Measurements from ENCODE around the gene ZC3H12A.

The ZC3H12A gene

DNA sequence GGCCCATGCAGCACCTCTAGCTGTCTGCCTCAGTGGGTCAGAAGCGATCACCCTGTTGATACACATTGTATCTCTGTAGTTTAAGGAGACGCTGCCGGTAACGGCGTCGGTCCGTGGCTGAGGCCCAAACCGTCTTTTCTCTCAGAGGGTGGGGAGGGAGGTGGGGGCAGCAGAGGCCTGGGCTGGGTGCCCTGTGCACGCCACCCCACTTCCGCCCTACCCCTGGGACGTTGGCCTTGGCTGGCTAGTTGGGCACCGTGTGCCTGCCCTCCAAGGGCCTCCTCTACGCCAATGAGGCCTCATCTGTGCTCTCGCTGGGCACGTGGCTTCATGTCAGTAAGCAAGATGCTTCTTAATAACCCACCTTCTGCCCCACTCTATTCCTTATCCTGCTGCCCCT is 9.4 kb downstream of the ZC3H12A start:
- DNase-seq (ENCODE audit: extremely low read depth, low read depth) = no peak

DNA sequence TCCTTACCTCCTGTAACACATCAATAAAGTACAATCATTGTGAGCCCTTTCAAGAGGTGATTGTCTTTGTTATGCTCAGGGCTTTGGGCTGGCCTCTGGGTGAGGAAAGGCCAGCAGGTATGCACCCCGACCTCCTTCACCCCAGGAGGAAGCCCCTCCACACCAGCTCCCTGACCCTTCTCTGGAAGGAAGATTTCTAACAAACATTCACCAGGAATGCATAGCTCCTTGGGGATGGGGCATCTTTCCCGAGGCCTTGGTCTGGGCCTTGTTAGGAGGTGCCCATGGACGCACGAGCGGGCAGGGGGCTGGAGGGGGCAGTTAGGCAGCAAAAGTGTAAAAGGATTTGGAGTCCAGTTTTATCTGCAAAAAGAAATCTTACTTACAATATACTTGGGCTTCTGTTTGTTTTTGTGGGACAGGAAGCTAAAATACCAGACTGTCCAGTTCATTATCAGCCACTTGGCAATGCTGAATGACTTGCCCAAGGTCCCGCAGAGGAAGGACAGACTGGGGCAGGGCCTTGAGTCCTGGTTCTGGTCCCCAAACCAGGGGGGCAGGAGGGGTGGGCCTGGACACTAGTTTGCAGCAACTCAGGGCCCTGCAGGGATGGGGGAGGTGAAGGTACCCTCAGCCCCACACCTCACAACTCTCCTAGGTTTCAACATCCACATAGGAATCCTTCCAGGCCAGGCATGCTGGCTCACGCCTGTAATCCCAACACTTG is 10.1 kb downstream of the ZC3H12A start:
- TF ChIP-seq, protein P1, sequence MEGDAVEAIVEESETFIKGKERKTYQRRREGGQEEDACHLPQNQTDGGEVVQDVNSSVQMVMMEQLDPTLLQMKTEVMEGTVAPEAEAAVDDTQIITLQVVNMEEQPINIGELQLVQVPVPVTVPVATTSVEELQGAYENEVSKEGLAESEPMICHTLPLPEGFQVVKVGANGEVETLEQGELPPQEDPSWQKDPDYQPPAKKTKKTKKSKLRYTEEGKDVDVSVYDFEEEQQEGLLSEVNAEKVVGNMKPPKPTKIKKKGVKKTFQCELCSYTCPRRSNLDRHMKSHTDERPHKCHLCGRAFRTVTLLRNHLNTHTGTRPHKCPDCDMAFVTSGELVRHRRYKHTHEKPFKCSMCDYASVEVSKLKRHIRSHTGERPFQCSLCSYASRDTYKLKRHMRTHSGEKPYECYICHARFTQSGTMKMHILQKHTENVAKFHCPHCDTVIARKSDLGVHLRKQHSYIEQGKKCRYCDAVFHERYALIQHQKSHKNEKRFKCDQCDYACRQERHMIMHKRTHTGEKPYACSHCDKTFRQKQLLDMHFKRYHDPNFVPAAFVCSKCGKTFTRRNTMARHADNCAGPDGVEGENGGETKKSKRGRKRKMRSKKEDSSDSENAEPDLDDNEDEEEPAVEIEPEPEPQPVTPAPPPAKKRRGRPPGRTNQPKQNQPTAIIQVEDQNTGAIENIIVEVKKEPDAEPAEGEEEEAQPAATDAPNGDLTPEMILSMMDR (IDR thresholded peaks at IDR 0.05; ENCODE audit: low read depth, low read length) = no peak
- DNase-seq (ENCODE audit: extremely low read depth, low read depth) = no peak

More for the DNA sequence above, 9.4 kb downstream of the ZC3H12A start:
- TF ChIP-seq, protein P1 (IDR thresholded peaks at IDR 0.05; ENCODE audit: low read depth, low read length) = no peak

DNA sequence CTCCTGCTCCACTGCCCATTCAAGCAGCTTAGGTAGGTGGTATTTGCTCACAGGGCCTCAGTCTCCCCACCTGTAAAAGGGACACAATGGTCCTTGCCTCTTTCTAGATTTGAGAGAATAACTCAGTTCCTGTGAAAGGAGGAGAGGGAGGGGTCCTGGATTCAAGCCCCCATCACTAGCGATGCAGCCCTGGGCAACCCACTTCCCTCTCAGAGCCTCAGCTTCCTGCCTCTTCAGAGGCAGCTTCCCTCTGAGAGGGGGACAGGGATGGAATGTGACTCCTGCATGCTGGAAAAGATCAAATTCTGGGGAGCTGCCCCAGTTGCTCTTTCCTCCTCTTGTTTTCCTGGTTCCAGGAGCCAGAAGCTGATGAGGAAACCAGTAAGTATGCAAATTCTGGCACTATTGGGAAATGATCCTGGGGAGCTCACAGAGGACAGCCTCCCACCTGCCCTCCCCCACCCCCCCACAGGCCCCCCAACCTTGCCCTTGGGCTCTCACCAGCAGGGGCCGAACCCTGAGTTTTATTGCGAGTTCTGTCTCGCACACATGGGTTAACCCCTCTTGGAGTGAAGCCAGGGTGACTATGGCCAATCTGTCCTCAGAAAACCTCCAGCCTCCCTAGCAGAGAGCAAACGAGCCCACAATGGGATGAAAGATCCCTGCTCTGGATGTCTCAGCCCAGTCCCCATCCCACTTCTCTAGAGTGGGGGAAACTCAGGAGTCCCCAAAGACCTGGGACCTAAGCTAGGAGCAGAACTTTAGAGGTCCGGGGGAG is 11.7 kb downstream of the ZC3H12A start:
- TF ChIP-seq, protein P1 (IDR thresholded peaks at IDR 0.05; ENCODE audit: low read depth, low read length) = no peak
- DNase-seq (ENCODE audit: extremely low read depth, low read depth) = no peak

DNA sequence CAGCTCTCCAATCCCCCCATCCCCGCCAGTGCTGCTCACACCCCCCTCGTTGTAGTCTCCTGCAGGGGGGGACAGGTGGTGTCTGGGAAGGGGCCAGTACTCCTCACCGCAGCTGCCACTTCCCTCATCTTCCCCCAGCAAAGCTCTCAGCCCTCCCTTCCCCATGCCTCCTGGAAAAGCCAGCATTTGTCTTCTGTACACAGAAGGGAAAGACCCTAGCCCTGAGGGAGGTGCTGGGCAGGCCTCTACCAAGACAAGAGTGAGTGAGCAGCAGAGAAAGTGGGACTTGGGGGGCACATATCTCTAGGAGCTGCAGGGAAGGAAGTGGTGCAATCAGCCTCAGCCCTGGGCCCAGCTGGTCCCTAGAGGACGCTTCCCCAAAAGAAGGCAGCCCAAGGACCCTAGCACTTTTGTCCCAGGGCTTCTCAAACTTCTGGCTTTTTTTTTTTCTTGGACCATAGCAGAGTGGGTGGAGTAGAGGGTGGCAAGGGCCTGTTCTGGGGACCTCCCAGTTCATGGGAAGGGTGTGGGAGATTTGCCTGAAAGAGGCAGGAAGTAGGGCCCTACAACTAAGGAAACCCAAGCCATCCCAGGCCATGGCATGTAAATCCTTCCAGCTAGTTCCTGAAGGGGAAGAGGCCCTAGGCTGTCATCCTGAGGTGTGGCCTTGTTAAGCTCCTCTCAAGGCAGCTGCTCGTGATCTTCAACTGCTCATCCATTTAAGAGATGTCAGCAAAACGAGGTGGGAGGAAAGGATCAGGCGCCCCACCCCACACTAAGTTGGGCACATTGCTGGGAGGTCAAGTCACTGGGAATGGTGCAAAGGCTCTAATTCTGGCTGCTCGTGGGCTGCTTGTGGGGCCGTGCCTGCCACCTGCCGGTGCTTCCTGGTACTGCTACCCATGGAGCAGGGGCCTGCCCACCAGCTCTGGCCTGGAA is 12.6 kb downstream of the ZC3H12A start:
- TF ChIP-seq, protein P1 (IDR thresholded peaks at IDR 0.05; ENCODE audit: low read depth, low read length) = peak; percentile 100
- no peak for DNase-seq (ENCODE audit: extremely low read depth, low read depth)

DNA sequence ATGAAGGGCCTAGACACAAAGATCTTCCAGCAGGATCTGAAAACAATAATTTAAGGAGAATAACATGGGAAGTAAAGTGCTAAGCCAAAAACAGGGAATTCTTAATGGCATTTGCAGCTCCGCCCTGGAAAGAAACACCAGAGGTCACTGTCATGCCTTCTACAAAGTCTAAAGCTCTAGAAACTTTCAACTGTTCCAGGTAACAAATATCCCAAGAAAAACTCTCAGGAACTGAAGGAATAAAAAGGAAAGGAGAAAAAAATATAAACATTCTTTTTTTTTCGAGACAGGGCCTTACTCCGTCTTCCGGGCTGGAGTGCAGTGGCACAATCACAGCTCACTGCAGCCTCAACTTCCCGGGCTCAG is 13.2 kb downstream of the ZC3H12A start:
- DNase-seq (ENCODE audit: extremely low read depth, low read depth) = no peak
- TF ChIP-seq, protein P1 (IDR thresholded peaks at IDR 0.05; ENCODE audit: low read depth, low read length) = no peak

DNA sequence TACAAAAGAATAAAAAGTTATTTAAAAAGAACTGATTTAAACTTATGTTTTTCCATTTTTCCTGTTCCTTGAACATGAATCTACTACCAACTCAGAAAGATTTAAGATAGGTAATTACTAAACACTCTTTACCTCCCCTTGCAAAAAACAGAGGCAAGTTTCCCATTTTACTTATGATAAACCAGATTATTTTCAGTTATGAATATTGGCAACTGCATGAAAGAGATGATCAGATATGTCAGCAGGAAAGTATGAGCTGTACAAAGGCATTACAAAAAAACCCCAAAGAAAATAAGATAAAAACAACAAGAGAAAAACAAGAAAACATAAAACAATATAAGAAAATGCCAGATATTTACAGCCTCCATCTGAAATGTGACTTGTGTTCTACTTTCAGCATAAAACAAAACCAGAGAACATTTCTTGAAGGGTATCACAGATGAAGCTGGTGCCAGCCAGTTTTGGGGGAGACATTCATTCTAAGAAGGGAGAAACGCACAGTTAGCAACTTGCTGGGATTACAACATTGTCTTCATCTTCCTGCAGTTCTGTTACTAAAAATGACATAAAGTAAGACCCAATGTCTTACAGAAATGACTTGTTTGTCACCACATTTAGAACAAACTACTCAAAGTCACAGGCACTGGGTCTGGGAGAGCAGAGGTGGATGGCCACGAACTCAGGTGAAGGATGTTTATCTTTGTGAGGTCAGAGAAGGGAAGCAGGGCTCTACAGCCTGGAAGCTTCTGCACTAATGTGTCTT is 19.1 kb downstream of the ZC3H12A start:
- TF ChIP-seq, protein P1 (IDR thresholded peaks at IDR 0.05; ENCODE audit: low read depth, low read length) = no peak
- no peak for DNase-seq (ENCODE audit: extremely low read depth, low read depth)
